GM19438 (cell line): ENCODE measurements around the gene CCDC8.

Source experiments
- ATAC-seq: cut with Tn5 transposase; IDR thresholded peaks from one replicate; pipeline ENCODE4 v1.9.1; 2021; ENCODE audit warnings: low read depth; ENCODE audit not compliant: unreplicated experiment

Gene CCDC8

DNA sequence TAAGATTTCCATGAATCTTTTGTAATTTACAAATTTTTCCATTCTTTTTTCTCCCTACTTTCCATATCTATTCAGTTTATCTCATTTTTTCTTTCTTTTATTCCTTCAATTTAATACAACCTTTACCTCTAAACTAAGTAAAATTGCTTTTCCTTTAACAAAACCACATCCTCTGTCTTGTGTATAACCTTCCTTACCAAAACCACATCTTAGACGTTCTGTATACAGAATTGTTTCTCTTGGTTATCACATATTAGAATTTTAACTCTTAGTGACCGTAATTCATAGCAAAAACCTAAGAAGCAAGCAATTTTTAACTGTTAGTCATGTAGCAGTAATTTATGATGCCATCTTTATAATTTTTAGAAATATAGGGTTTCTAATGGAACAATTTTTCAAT, 51.4 kb downstream of the CCDC8 start:
- no peak for ATAC-seq
